ENCODE measurements around the gene LKAAEAR1. TPM values are rescaled to one million over a fixed set of nuclear protein-coding genes. Genes with fewer than 3 reads are reported as not detected.

LKAAEAR1 gene
- total and polyA plus RNA-seq, 2 of the 13 experiments (the other 11 are each of a cell fraction or from before 2014, with no cell fraction given), result not detected

- H3K4me2 ChIP-seq (ENCODE audit: low read depth, low read length), result no peak overlapping the region
- no peak overlapping the region for H2AFZ ChIP-seq (ENCODE audit: low read length)
- DNase-seq (ENCODE audit: low spot score) (no peak), FAIRE-seq (peak; percentile 81), ATAC-seq (peak; percentile 60)
- H3K27ac ChIP-seq (ENCODE audit: extremely low read length, insufficient read depth, low read length), result no peak overlapping the region
- H3K79me2 ChIP-seq (ENCODE audit: insufficient read depth, low read length), result no peaks in the 10 kb centered on the region
- H3K27me3 ChIP-seq (ENCODE audit: control insufficient read depth in 1 of 2, insufficient read depth in 2 of 2, low read length in 2 of 2), result peaks cover 46 to 93% of the 10 kb centered on the region in 2 experiments
- H3K4me1 ChIP-seq (ENCODE audit: insufficient read depth, low read length), result peaks cover 21% of the 10 kb centered on the region
- no peaks in the 10 kb centered on the region for H3K36me3 ChIP-seq (replicated peaks in 1 of 2; ENCODE audit: control insufficient read depth in 1 of 2, insufficient read depth in 2 of 2, low read length in 2 of 2)
- in situ Hi-C loops (cut with HindIII; ENCODE audit: extremely low pct_ligation_motif_present, low pct_unique_long_range_greater_than_20kb) (no loop called here), intact Hi-C loops (cut with micrococcal nuclease; ENCODE audit: unreplicated experiment) (no loop called here)
- BruUV-seq (replicated peaks), result no TSS peak
- 41% methylated on average over 10 of the region's 10 CpGs for WGBS (ENCODE audit: low lambda C conversion rate)
- H4K20me1 ChIP-seq (ENCODE audit: insufficient read depth, low read length), result peaks cover 5% of the 10 kb centered on the region; the same call in 1 of the 2 replicates
- no peaks in the 10 kb centered on the region for H3K9me3 ChIP-seq (ENCODE audit: low read length)
- POLR2A ChIA-PET, result no interaction called here
- no peak overlapping the region for H3K9ac ChIP-seq (ENCODE audit: insufficient read depth, low read depth, low read length)
- no peak overlapping the region for H3K4me3 ChIP-seq (replicated peaks in 1 of 3; ENCODE audit: insufficient read depth in 1 of 3, low read depth in 2 of 3, low read length in 3 of 3)
- CTCF ChIA-PET (ENCODE audit: low intra/inter-chr PET ratio, low total read pairs), result no interaction called here
- TF ChIP-seq KLF16 (CRISPR knock-in tag; IDR thresholded peaks at IDR 0.05) (0 out of 4 replicates have a peak, but pooled peaks of 1 of the 2 experiments have one; percentile 38), SMAD3 (CRISPR knock-in tag; IDR thresholded peaks at IDR 0.05) (no peak), MTA1 (CRISPR knock-in tag; IDR thresholded peaks at IDR 0.05; ENCODE audit: borderline replicate concordance) (peak; percentile 57; the same call in 1 of the 2 replicates), HNF4A (CRISPR knock-in tag; IDR thresholded peaks at IDR 0.05) (peak; percentile 82), ZNF687 (CRISPR knock-in tag; IDR thresholded peaks at IDR 0.05) (peak; percentile 38; the same call in 1 of the 2 replicates), ZNF142 (CRISPR knock-in tag; IDR thresholded peaks at IDR 0.05) (no peak), PAXIP1 (CRISPR knock-in tag; conservative IDR thresholded peaks at IDR 0.05) (0 out of 2 replicates have a peak, but pooled peaks have one; percentile 25), ZFX (CRISPR knock-in tag; IDR thresholded peaks at IDR 0.05; ENCODE audit: low read depth) (peak; percentile 53; the same call in 1 of the 2 replicates), ZNF263 (CRISPR knock-in tag; IDR thresholded peaks at IDR 0.05) (0 out of 2 replicates have a peak, but pooled peaks have one; percentile 28)
Observed at GRCh38 chr20:64110411-64111068, 26.3 kb upstream of the LKAAEAR1 start.

Measured in HepG2 (cell line).